IPS DF 6.9 (cell line): Measurements from ENCODE around the gene DNAL1.
"Not testable (repeated sequence)": the region's sequence is repeated elsewhere in the genome, so short reads cannot be mapped to it uniquely, and the experiment has no call there.

Experiments
- DNase-seq: peaks from one replicate; pipeline ENCODE4 v3.0.0-alpha.2; 2013; ENCODE audit warnings: low read depth, low spot score
- H3K27ac ChIP-seq: one replicate; pipeline ENCODE4 v1.5.1; 2013; ENCODE audit warnings: low read length, control low read depth
- H3K27me3 ChIP-seq: 2 replicates; pipeline ENCODE4 v1.6.1; 2013; ENCODE audit warnings: mild to moderate bottlenecking, low read length; ENCODE audit not compliant: control insufficient read depth, insufficient read depth
- H3K36me3 ChIP-seq: 2 replicates; pipeline ENCODE4 v1.6.1; 2013; ENCODE audit warnings: low read length; ENCODE audit not compliant: control insufficient read depth, insufficient read depth
- H3K4me1 ChIP-seq: 2 replicates; pipeline ENCODE4 v1.6.1; 2013; ENCODE audit warnings: low read length; ENCODE audit not compliant: control insufficient read depth, insufficient read depth
- H3K4me3 ChIP-seq: 2 replicates; pipeline ENCODE4 v1.5.1; 2013; ENCODE audit warnings: mild to moderate bottlenecking, low read length
- H3K9me3 ChIP-seq: 2 replicates; pipeline ENCODE4 v1.6.1; 2013; ENCODE audit warnings: low read length, inconsistent platforms; ENCODE audit not compliant: control insufficient read depth, insufficient read depth
- WGBS: extraction: QIAGEN DNeasy Blood & Tissue Kit; methylation state at CpG from one replicate; pipeline ENCODE4 v1.1.7; 2013; ENCODE audit warnings: mixed read lengths, missing lambda C conversion rate; ENCODE audit not compliant: insufficient read length, insufficient coverage; 5-methylcytosine and 5-hydroxymethylcytosine counted together

DNAL1 gene

GRCh38 chr14:73640796-73641365 is 3.9 kb upstream of the DNAL1 start:
- no peaks in the 10 kb centered on the region for H3K9me3 ChIP-seq
- no peaks in the 10 kb centered on the region for H3K36me3 ChIP-seq
- no CpG with 5 or more reads among the region's 5 CpGs for WGBS
- DNase-seq = no peak
- no peaks in the 10 kb centered on the region for H3K4me1 ChIP-seq
- no peak overlapping the region for H3K27ac ChIP-seq
- H3K27me3 ChIP-seq = no peaks in the 10 kb centered on the region
- no peak overlapping the region for H3K4me3 ChIP-seq

GRCh38 chr14:73645248-73645610 is 443 bp downstream of the DNAL1 start:
- H3K27ac ChIP-seq = no peak overlapping the region

GRCh38 chr14:73651005-73651404 is 6.2 kb downstream of the DNAL1 start:
- Histone ChIP-seq H3K9me3 (no peaks in the 10 kb centered on the region), H3K27ac (no peak overlapping the region), H3K4me1 (no peaks in the 10 kb centered on the region), H3K27me3 (no peaks in the 10 kb centered on the region), H3K4me3 (no peak overlapping the region), H3K36me3 (no peaks in the 10 kb centered on the region)
- DNase-seq = no peak

More at GRCh38 chr14:73645248-73645610, 443 bp downstream of the DNAL1 start:
- Histone ChIP-seq H3K9me3 (no peaks in the 10 kb centered on the region), H3K4me3 (peak overlapping the region; percentile 92), H3K36me3 (no peaks in the 10 kb centered on the region), H3K27me3 (no peaks in the 10 kb centered on the region), H3K4me1 (no peaks in the 10 kb centered on the region)
- no CpG with 5 or more reads among the region's 7 CpGs for WGBS
- no peak for DNase-seq

- DNase-seq = no peak
- H3K27me3 ChIP-seq = no peaks in the 10 kb centered on the region
- no CpG with 5 or more reads among the region's 1 CpG for WGBS
- no peak overlapping the region for H3K27ac ChIP-seq
- no peak overlapping the region for H3K4me3 ChIP-seq
- no peaks in the 10 kb centered on the region for H3K4me1 ChIP-seq
- H3K9me3 ChIP-seq = no peaks in the 10 kb centered on the region
- no peaks in the 10 kb centered on the region for H3K36me3 ChIP-seq
These were observed 11.1 kb downstream of the DNAL1 start for GRCh38 chr14:73655851-73656250.

GRCh38 chr14:73659202-73659601 is 14.4 kb downstream of the DNAL1 start:
- not testable (repeated sequence) for DNase-seq

GRCh38 chr14:73660511-73660910 is 15.7 kb downstream of the DNAL1 start:
- Histone ChIP-seq H3K9me3 (no peaks in the 10 kb centered on the region), H3K27ac (no peak overlapping the region), H3K27me3 (no peaks in the 10 kb centered on the region), H3K4me3 (no peak overlapping the region), H3K4me1 (no peaks in the 10 kb centered on the region), H3K36me3 (no peaks in the 10 kb centered on the region)
- no CpG with 5 or more reads among the region's 2 CpGs for WGBS
- DNase-seq = no peak

More at GRCh38 chr14:73659202-73659601, 14.4 kb downstream of the DNAL1 start:
- not testable (repeated sequence) for H3K4me1 ChIP-seq, H3K4me3 ChIP-seq, H3K27me3 ChIP-seq, H3K9me3 ChIP-seq, H3K27ac ChIP-seq, H3K36me3 ChIP-seq
- WGBS = no CpG with 5 or more reads among the region's 11 CpGs

GRCh38 chr14:73661872-73662271 is 17.1 kb downstream of the DNAL1 start:
- Histone ChIP-seq H3K9me3 (no peaks in the 10 kb centered on the region), H3K4me1 (no peaks in the 10 kb centered on the region), H3K36me3 (no peaks in the 10 kb centered on the region), H3K27ac (no peak overlapping the region), H3K4me3 (no peak overlapping the region), H3K27me3 (no peaks in the 10 kb centered on the region)
- no peak for DNase-seq
- WGBS = no CpG with 5 or more reads among the region's 2 CpGs

- no peak overlapping the region for H3K27ac ChIP-seq
- WGBS = no CpG with 5 or more reads among the region's 1 CpG
- peak; percentile 58 for DNase-seq
These were observed 17.7 kb downstream of the DNAL1 start for GRCh38 chr14:73662487-73662943.

GRCh38 chr14:73663548-73664212 is 18.9 kb downstream of the DNAL1 start:
- H3K27ac ChIP-seq = no peak overlapping the region
- no peaks in the 10 kb centered on the region for H3K9me3 ChIP-seq
- no peaks in the 10 kb centered on the region for H3K27me3 ChIP-seq
- no peaks in the 10 kb centered on the region for H3K36me3 ChIP-seq
- no peak for DNase-seq
- H3K4me3 ChIP-seq = no peak overlapping the region
- H3K4me1 ChIP-seq = no peaks in the 10 kb centered on the region

More at GRCh38 chr14:73662487-73662943, 17.7 kb downstream of the DNAL1 start:
- Histone ChIP-seq H3K4me1 (no peaks in the 10 kb centered on the region), H3K4me3 (no peak overlapping the region), H3K36me3 (no peaks in the 10 kb centered on the region), H3K9me3 (no peaks in the 10 kb centered on the region), H3K27me3 (no peaks in the 10 kb centered on the region)

- WGBS = no CpG with 5 or more reads among the region's 2 CpGs
- no peak for DNase-seq
- H3K27ac ChIP-seq = no peak overlapping the region
These were observed 20.3 kb downstream of the DNAL1 start for GRCh38 chr14:73665130-73665529.

GRCh38 chr14:73666583-73666982 is 21.8 kb downstream of the DNAL1 start:
- Histone ChIP-seq H3K9me3 (no peaks in the 10 kb centered on the region), H3K4me1 (no peaks in the 10 kb centered on the region), H3K4me3 (no peak overlapping the region), H3K36me3 (no peaks in the 10 kb centered on the region), H3K27ac (no peak overlapping the region), H3K27me3 (no peaks in the 10 kb centered on the region)
- DNase-seq = no peak
- WGBS = 100% methylated on average over 2 of the region's 5 CpGs

More at GRCh38 chr14:73665130-73665529, 20.3 kb downstream of the DNAL1 start:
- Histone ChIP-seq H3K4me3 (no peak overlapping the region), H3K4me1 (no peaks in the 10 kb centered on the region), H3K27me3 (no peaks in the 10 kb centered on the region), H3K36me3 (no peaks in the 10 kb centered on the region), H3K9me3 (no peaks in the 10 kb centered on the region)
